HG03565 (cell line): ENCODE data around the gene PAGE2.
"Not testable (repeated sequence)": the region's sequence is repeated elsewhere in the genome, so short reads cannot be mapped to it uniquely, and the experiment has no call there.

Experiments
- ATAC-seq: cut with Tn5 transposase; IDR thresholded peaks from one replicate; pipeline ENCODE4 v1.9.1; 2021; ENCODE audit warnings: mild to moderate bottlenecking, moderate library complexity; ENCODE audit not compliant: unreplicated experiment

The PAGE2 gene

GRCh38 chrX:55120761-55121358 is 32.0 kb downstream of the PAGE2 start:
- no peak for ATAC-seq

GRCh38 chrX:55123900-55124299 is 35.1 kb downstream of the PAGE2 start:
- ATAC-seq: no peak

- ATAC-seq: no peak
Observed at GRCh38 chrX:55127692-55128091, 38.9 kb downstream of the PAGE2 start.

GRCh38 chrX:55129361-55129760 is 40.5 kb downstream of the PAGE2 start:
- ATAC-seq: no peak

GRCh38 chrX:55130481-55130880 is 41.7 kb downstream of the PAGE2 start:
- ATAC-seq: no peak

- no peak for ATAC-seq
Observed at GRCh38 chrX:55132416-55132815, 43.6 kb downstream of the PAGE2 start.

GRCh38 chrX:55135171-55135570 is 46.4 kb downstream of the PAGE2 start:
- ATAC-seq: no peak

- ATAC-seq: not testable (repeated sequence)
Observed at GRCh38 chrX:55140800-55141199, 52.0 kb downstream of the PAGE2 start.
